ENCODE data around the gene CD3D. TPM values are rescaled to one million over a fixed set of nuclear protein-coding genes. Genes with fewer than 3 reads are reported as not detected.
"Not testable (repeated sequence)": the region's sequence is repeated elsewhere in the genome, so short reads cannot be mapped to it uniquely, and the experiment has no call there.

The CD3D gene
- total RNA-seq, 1 donor from 2014 or later, result not detected

- H3K9me3 Mint-ChIP-seq, result no peaks in the 10 kb centered on the region
- H3K27me3 Mint-ChIP-seq (ENCODE audit: low read depth), result peaks cover 69% of the 10 kb centered on the region
- peaks cover 7% of the 10 kb centered on the region for H3K4me1 Mint-ChIP-seq
- no peaks in the 10 kb centered on the region for H3K36me3 Mint-ChIP-seq
- H3K27ac Mint-ChIP-seq, result no peak overlapping the region
- no peak for DNase-seq (ENCODE audit: low spot score in 2 of 2, unreplicated experiment in 2 of 2)
- no peak overlapping the region for H3K4me3 Mint-ChIP-seq
- TF ChIP-seq CTCF (IDR thresholded peaks at IDR 0.05; ENCODE audit: unreplicated experiment), result no peak
These were observed 31.6 kb downstream of the CD3D start for GRCh38 chr11:118310781-118311485.

DNA sequence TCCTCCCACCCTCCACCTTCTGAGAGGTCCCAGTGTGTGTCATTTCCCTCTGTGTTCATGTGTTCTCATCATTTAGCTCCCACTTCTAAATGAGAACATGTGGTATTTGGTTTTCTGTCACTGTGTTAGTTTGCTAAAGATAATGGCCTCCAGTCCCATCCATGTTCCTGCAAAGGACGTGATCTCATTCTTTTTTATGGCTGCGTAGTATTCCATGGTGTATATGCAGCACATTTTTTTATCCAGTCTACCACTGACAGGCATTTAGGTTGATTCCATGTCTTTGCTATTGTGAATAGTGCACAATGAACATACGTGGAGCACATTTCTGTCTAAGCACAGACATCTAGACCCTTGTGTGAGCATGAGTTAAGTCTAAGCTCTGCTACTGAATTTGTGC is 32.2 kb downstream of the CD3D start:
- Mint-ChIP-seq H3K4me3 (no peak overlapping the region), H3K27me3 (ENCODE audit: low read depth) (peaks cover 66% of the 10 kb centered on the region), H3K9me3 (no peaks in the 10 kb centered on the region), H3K27ac (no peak overlapping the region), H3K36me3 (no peaks in the 10 kb centered on the region), H3K4me1 (peaks cover 1% of the 10 kb centered on the region)
- TF ChIP-seq CTCF (IDR thresholded peaks at IDR 0.05; ENCODE audit: unreplicated experiment), result no peak
- no peak for DNase-seq (ENCODE audit: low spot score in 2 of 2, unreplicated experiment in 2 of 2)

- H3K9me3 Mint-ChIP-seq; H3K36me3 Mint-ChIP-seq; DNase-seq (ENCODE audit: low spot score in 2 of 2, unreplicated experiment in 2 of 2); H3K4me1 Mint-ChIP-seq; H3K4me3 Mint-ChIP-seq; H3K27ac Mint-ChIP-seq: not testable (repeated sequence)
- H3K27me3 Mint-ChIP-seq (ENCODE audit: low read depth), result peaks cover 57% of the 10 kb centered on the region
These were observed 33.4 kb downstream of the CD3D start for GRCh38 chr11:118308995-118309528.

GRCh38 chr11:118306556-118306955 is 35.9 kb downstream of the CD3D start:
- no peak overlapping the region for H3K4me3 Mint-ChIP-seq

GRCh38 chr11:118305726-118306125 is 36.8 kb downstream of the CD3D start:
- Mint-ChIP-seq H3K9me3 (no peaks in the 10 kb centered on the region), H3K4me3 (no peak overlapping the region), H3K27ac (no peak overlapping the region), H3K4me1 (no peaks in the 10 kb centered on the region), H3K27me3 (ENCODE audit: low read depth) (peaks cover 58% of the 10 kb centered on the region), H3K36me3 (no peaks in the 10 kb centered on the region)
- no peak for TF ChIP-seq CTCF (IDR thresholded peaks at IDR 0.05; ENCODE audit: unreplicated experiment)
- DNase-seq (ENCODE audit: low spot score in 2 of 2, unreplicated experiment in 2 of 2), result no peak

More at GRCh38 chr11:118306556-118306955, 35.9 kb downstream of the CD3D start:
- Mint-ChIP-seq H3K27me3 (ENCODE audit: low read depth) (peaks cover 56% of the 10 kb centered on the region), H3K9me3 (no peaks in the 10 kb centered on the region), H3K36me3 (no peaks in the 10 kb centered on the region), H3K4me1 (no peaks in the 10 kb centered on the region), H3K27ac (no peak overlapping the region)
- no peak for DNase-seq (ENCODE audit: low spot score in 2 of 2, unreplicated experiment in 2 of 2)
- TF ChIP-seq CTCF (IDR thresholded peaks at IDR 0.05; ENCODE audit: unreplicated experiment), result no peak

GRCh38 chr11:118304568-118305248 is 37.8 kb downstream of the CD3D start, which contains the start of gene CD3E:
CD3E (plus strand) TSS chr11:118304730; CDS start chr11:118304953, 223 bp downstream.
- Mint-ChIP-seq H3K36me3 (no peaks in the 10 kb centered on the region), H3K9me3 (no peaks in the 10 kb centered on the region), H3K4me3 (no peak within 1 kb of the TSS)

More at GRCh38 chr11:118304568-118305248, 37.8 kb downstream of the CD3D start, which contains the start of gene CD3E:
- no peak for DNase-seq (ENCODE audit: low spot score in 2 of 2, unreplicated experiment in 2 of 2)
- Mint-ChIP-seq H3K27ac (no peak within 1 kb of the TSS), H3K4me1 (no peaks in the 10 kb centered on the region), H3K27me3 (ENCODE audit: low read depth) (peaks cover 65% of the 10 kb centered on the region)
- no peak for TF ChIP-seq CTCF (IDR thresholded peaks at IDR 0.05; ENCODE audit: unreplicated experiment)
